Urinary bladder (tissue), 4 donors: ENCODE results near the gene TNFAIP8. TPM values are rescaled to one million over a fixed set of nuclear protein-coding genes. Genes with fewer than 3 reads are reported as not detected.
A peak's percentile ranks its signal among the peaks of the same experiment; 100 is the strongest.

Experiments
- DNase-seq: peaks from one replicate; pipeline ENCODE4 v3.0.0-alpha.2; 2015; ENCODE audit errors: extremely low spot score
- H3K27ac ChIP-seq: one replicate; pipeline ENCODE4 v1.5.1; 2013; ENCODE audit warnings: low read depth, mild to moderate bottlenecking, moderate library complexity
- H3K36me3 ChIP-seq: one replicate; pipeline ENCODE4 v1.6.1; 2013; ENCODE audit warnings: mild to moderate bottlenecking, moderate library complexity; ENCODE audit not compliant: insufficient read depth
- H3K4me1 ChIP-seq: one replicate; pipeline ENCODE4 v1.6.1; 2013; ENCODE audit warnings: mild to moderate bottlenecking, moderate library complexity; ENCODE audit not compliant: insufficient read depth
- H3K4me3 ChIP-seq: one replicate; pipeline ENCODE4 v1.5.1; 2013; ENCODE audit warnings: low read depth, low read length
- WGBS: extraction: QIAGEN DNeasy Blood & Tissue Kit; methylation state at CpG from one replicate; pipeline ENCODE4 v1.1.7; 2013; 5-methylcytosine and 5-hydroxymethylcytosine counted together
- polyA plus RNA-seq: library from polyadenylated mRNA; stranded (reverse); fragments of 200-250 nt; gene quantifications from one replicate; pipeline ENCODE4 v1.2.3, GENCODE V29; 2013
- total RNA-seq: library from RNA; depleted of rRNA; stranded (reverse); fragments of >200 nt; gene quantifications from one replicate; pipeline ENCODE4 v1.2.3, GENCODE V29; 2014
- donor health status: healthy with polysubstance abuse.
- donor health status: healthy.

The TNFAIP8 gene
- total and polyA plus RNA-seq, 2 donors, result 21.6 to 49.9 TPM

GRCh38 chr5:119335261-119335677 lies 20.6 kb upstream of the TNFAIP8 start:
- no peak for DNase-seq
- no peak overlapping the region for H3K27ac ChIP-seq
- no peaks in the 10 kb centered on the region for H3K4me1 ChIP-seq
- H3K36me3 ChIP-seq, result no peaks in the 10 kb centered on the region
- 85% methylated on average over 4 of the region's 4 CpGs for whole genome bisulfite sequencing
- H3K4me3 ChIP-seq, result no peak overlapping the region

GRCh38 chr5:119336262-119336661 lies 19.6 kb upstream of the TNFAIP8 start:
- no peak for DNase-seq
- 100% methylated on average over 1 of the region's 1 CpG for WGBS
- Histone ChIP-seq H3K36me3 (no peaks in the 10 kb centered on the region), H3K4me3 (no peak overlapping the region), H3K27ac (no peak overlapping the region), H3K4me1 (no peaks in the 10 kb centered on the region)

- WGBS, result 72% methylated on average over 3 of the region's 3 CpGs
- no peak overlapping the region for H3K27ac ChIP-seq
- no peak for DNase-seq
- no peaks in the 10 kb centered on the region for H3K4me1 ChIP-seq
- no peaks in the 10 kb centered on the region for H3K36me3 ChIP-seq
- H3K4me3 ChIP-seq, result no peak overlapping the region
These were observed 18.8 kb upstream of the TNFAIP8 start for GRCh38 chr5:119336845-119337580.

- DNase-seq, result no peak
- H3K4me3 ChIP-seq, result no peak overlapping the region
- H3K36me3 ChIP-seq, result no peaks in the 10 kb centered on the region
- WGBS, result 88% methylated on average over 4 of the region's 4 CpGs
- no peak overlapping the region for H3K27ac ChIP-seq
- H3K4me1 ChIP-seq, result no peaks in the 10 kb centered on the region
These were observed 17.4 kb upstream of the TNFAIP8 start for GRCh38 chr5:119338326-119338946.

GRCh38 chr5:119339344-119339743 lies 16.5 kb upstream of the TNFAIP8 start:
- no peaks in the 10 kb centered on the region for H3K36me3 ChIP-seq
- 97% methylated on average over 2 of the region's 2 CpGs for WGBS
- H3K4me1 ChIP-seq, result no peaks in the 10 kb centered on the region
- no peak overlapping the region for H3K27ac ChIP-seq
- DNase-seq, result no peak
- no peak overlapping the region for H3K4me3 ChIP-seq

GRCh38 chr5:119339965-119340364 lies 15.9 kb upstream of the TNFAIP8 start:
- DNase-seq, result no peak
- WGBS, result 93% methylated on average over 4 of the region's 4 CpGs
- Histone ChIP-seq H3K27ac (no peak overlapping the region), H3K4me3 (no peak overlapping the region), H3K36me3 (no peaks in the 10 kb centered on the region), H3K4me1 (no peaks in the 10 kb centered on the region)

- Histone ChIP-seq H3K4me1 (no peaks in the 10 kb centered on the region), H3K4me3 (no peak overlapping the region), H3K27ac (no peak overlapping the region), H3K36me3 (no peaks in the 10 kb centered on the region)
- no peak for DNase-seq
- WGBS, result 91% methylated on average over 11 of the region's 11 CpGs
These were observed 15.1 kb upstream of the TNFAIP8 start for GRCh38 chr5:119340597-119341218.

GRCh38 chr5:119341452-119342349 lies 14.1 kb upstream of the TNFAIP8 start:
- Histone ChIP-seq H3K4me3 (no peak overlapping the region), H3K36me3 (no peaks in the 10 kb centered on the region)
- 80% methylated on average over 6 of the region's 6 CpGs for WGBS

GRCh38 chr5:119342406-119342805 lies 13.4 kb upstream of the TNFAIP8 start:
- no peak for DNase-seq
- no peaks in the 10 kb centered on the region for H3K4me1 ChIP-seq
- no peaks in the 10 kb centered on the region for H3K36me3 ChIP-seq
- H3K27ac ChIP-seq, result no peak overlapping the region
- WGBS, result 88% methylated on average over 1 of the region's 1 CpG
- H3K4me3 ChIP-seq, result no peak overlapping the region

More at GRCh38 chr5:119341452-119342349, 14.1 kb upstream of the TNFAIP8 start:
- Histone ChIP-seq H3K27ac (peak overlapping the region; percentile 18), H3K4me1 (no peaks in the 10 kb centered on the region)
- no peak for DNase-seq

GRCh38 chr5:119343052-119343451 lies 12.8 kb upstream of the TNFAIP8 start:
- H3K36me3 ChIP-seq, result no peaks in the 10 kb centered on the region
- H3K4me1 ChIP-seq, result no peaks in the 10 kb centered on the region
- WGBS, result 32% methylated on average over 6 of the region's 6 CpGs
- no peak overlapping the region for H3K4me3 ChIP-seq
- DNase-seq, result no peak
- H3K27ac ChIP-seq, result no peak overlapping the region

GRCh38 chr5:119343766-119344165 lies 12.1 kb upstream of the TNFAIP8 start:
- 91% methylated on average over 3 of the region's 3 CpGs for whole genome bisulfite sequencing
- Histone ChIP-seq H3K27ac (no peak overlapping the region), H3K4me1 (no peaks in the 10 kb centered on the region), H3K36me3 (no peaks in the 10 kb centered on the region), H3K4me3 (no peak overlapping the region)
- no peak for DNase-seq

- Histone ChIP-seq H3K36me3 (no peaks in the 10 kb centered on the region), H3K27ac (no peak overlapping the region), H3K4me3 (no peak overlapping the region), H3K4me1 (no peaks in the 10 kb centered on the region)
- DNase-seq, result no peak
- 65% methylated on average over 2 of the region's 2 CpGs for WGBS
These were observed 11.6 kb upstream of the TNFAIP8 start for GRCh38 chr5:119344231-119344630.

- H3K36me3 ChIP-seq, result no peaks in the 10 kb centered on the region
- no peak overlapping the region for H3K27ac ChIP-seq
- 84% methylated on average over 3 of the region's 3 CpGs for WGBS
- no peak overlapping the region for H3K4me3 ChIP-seq
- no peak for DNase-seq
- no peaks in the 10 kb centered on the region for H3K4me1 ChIP-seq
These were observed 10.0 kb upstream of the TNFAIP8 start for GRCh38 chr5:119345861-119346260.
